OCI-LY3 (cell line): ENCODE measurements around the gene C4BPB.
A peak's percentile ranks its signal among the peaks of the same experiment; 100 is the strongest.

ENCODE experiments used
- H2AFZ ChIP-seq: fragments of 200-600, 300-600 bp; shearing (Covaris generic); 2 replicates; pipeline ENCODE4 v1.6.0; 2014; ENCODE audit warnings: antibody characterized with exemption, low read depth, low read length
- H3K27ac ChIP-seq: fragments of 200-600, 300-600 bp; sonication (generic); 2 replicates; pipeline ENCODE4 v1.5.1; 2014; ENCODE audit warnings: mild to moderate bottlenecking, low read length, moderate library complexity, mixed read lengths
- H3K27me3 ChIP-seq: fragments of 200-600, 300-600 bp; sonication (generic); 2 replicates; pipeline ENCODE4 v1.6.1; 2014; ENCODE audit warnings: low read depth, low read length, mixed read lengths
- H3K36me3 ChIP-seq: fragments of 200-600, 300-600 bp; sonication (generic); replicated peaks from 2 replicates; pipeline ENCODE3; 2014; ENCODE audit warnings: low read depth, low read length, mixed read lengths
- H3K4me1 ChIP-seq: fragments of 300-600, 200-600 bp; sonication (generic); 2 replicates; pipeline ENCODE4 v1.6.1; 2014; ENCODE audit warnings: low read length, mixed read lengths
- H3K4me2 ChIP-seq: fragments of 200-600, 300-600 bp; sonication (generic); 2 replicates; pipeline ENCODE4 v1.6.1; 2014; ENCODE audit warnings: low read length, mixed read lengths
- H3K4me3 ChIP-seq: fragments of 300-600, 200-600 bp; sonication (generic); 2 replicates; pipeline ENCODE4 v1.5.1; 2014; ENCODE audit warnings: antibody characterized with exemption, mild to moderate bottlenecking, low read length, moderate library complexity
- H3K79me2 ChIP-seq: fragments of 300-600, 200-600 bp; shearing (Covaris generic); 2 replicates; pipeline ENCODE4 v1.6.1; 2014; ENCODE audit warnings: mild to moderate bottlenecking, low read length, mixed read lengths
- H3K9ac ChIP-seq: fragments of 300-600, 200-600 bp; shearing (Covaris generic); 2 replicates; pipeline ENCODE4 v1.6.0; 2014; ENCODE audit warnings: mild to moderate bottlenecking, low read length, moderate library complexity
- H3K9me3 ChIP-seq: fragments of 200-600, 300-600 bp; shearing (Covaris generic); 2 replicates; pipeline ENCODE4 v1.6.1; 2014; ENCODE audit warnings: low read length, mixed read lengths; ENCODE audit not compliant: insufficient read depth
- H4K20me1 ChIP-seq: fragments of 200-600, 300-600 bp; sonication (generic); 2 replicates; pipeline ENCODE4 v1.6.1; 2016; ENCODE audit warnings: low read length, mixed read lengths; ENCODE audit not compliant: insufficient read depth
- CTCF ChIP-seq: fragments of 200-600, 300-600 bp; sonication (generic); IDR thresholded peaks from 2 replicates; pipeline ENCODE4 v1.5.1; 2014; ENCODE audit warnings: antibody characterized with exemption, low read length, low read depth
- EZH2phosphoT487 ChIP-seq: fragments of 200-600 bp; shearing (Covaris generic); IDR thresholded peaks from 2 replicates; pipeline ENCODE4 v1.6.1; 2018; ENCODE audit warnings: antibody characterized with exemption, mixed run types, low read depth

Gene C4BPB

GRCh38 chr1:207140536-207140935, 51.9 kb downstream of the C4BPB start:
- no peak overlapping the region for H3K4me2 ChIP-seq
- H3K9me3 ChIP-seq, result no peaks in the 10 kb centered on the region
- H3K4me1 ChIP-seq, result peaks cover 2% of the 10 kb centered on the region
- H3K36me3 ChIP-seq, result no peaks in the 10 kb centered on the region
- H3K27me3 ChIP-seq, result no peaks in the 10 kb centered on the region
- no peak overlapping the region for H3K9ac ChIP-seq
- no peaks in the 10 kb centered on the region for H3K79me2 ChIP-seq
- no peak for TF ChIP-seq CTCF
- no peak for TF ChIP-seq EZH2phosphoT487
- H2AFZ ChIP-seq, result no peak overlapping the region
- H4K20me1 ChIP-seq, result no peaks in the 10 kb centered on the region
- no peak overlapping the region for H3K27ac ChIP-seq
- H3K4me3 ChIP-seq, result no peak overlapping the region

- Histone ChIP-seq H3K27me3 (no peaks in the 10 kb centered on the region), H3K27ac (no peak overlapping the region), H3K4me3 (no peak overlapping the region), H3K36me3 (no peaks in the 10 kb centered on the region), H2AFZ (0 out of 2 replicates have a peak overlapping the region, but pooled peaks have one; percentile 24), H3K4me2 (no peak overlapping the region), H4K20me1 (no peaks in the 10 kb centered on the region), H3K79me2 (no peaks in the 10 kb centered on the region), H3K9ac (no peak overlapping the region), H3K4me1 (peaks cover 11% of the 10 kb centered on the region), H3K9me3 (no peaks in the 10 kb centered on the region)
- TF ChIP-seq CTCF, result no peak
- TF ChIP-seq EZH2phosphoT487, result no peak
Measured at GRCh38 chr1:207145401-207146058, 56.9 kb downstream of the C4BPB start.
